HG03159 (cell line): ENCODE data around the gene RPL27A.
A peak's percentile ranks its signal among the peaks of the same experiment; 100 is the strongest.

Experiments
- ATAC-seq: cut with Tn5 transposase; IDR thresholded peaks from one replicate; pipeline ENCODE4 v1.9.1; 2021; ENCODE audit warnings: mild to moderate bottlenecking, moderate library complexity; ENCODE audit not compliant: unreplicated experiment

The RPL27A gene

GRCh38 chr11:8720352-8720751, 37.8 kb downstream of the RPL27A start:
- no peak for ATAC-seq

DNA sequence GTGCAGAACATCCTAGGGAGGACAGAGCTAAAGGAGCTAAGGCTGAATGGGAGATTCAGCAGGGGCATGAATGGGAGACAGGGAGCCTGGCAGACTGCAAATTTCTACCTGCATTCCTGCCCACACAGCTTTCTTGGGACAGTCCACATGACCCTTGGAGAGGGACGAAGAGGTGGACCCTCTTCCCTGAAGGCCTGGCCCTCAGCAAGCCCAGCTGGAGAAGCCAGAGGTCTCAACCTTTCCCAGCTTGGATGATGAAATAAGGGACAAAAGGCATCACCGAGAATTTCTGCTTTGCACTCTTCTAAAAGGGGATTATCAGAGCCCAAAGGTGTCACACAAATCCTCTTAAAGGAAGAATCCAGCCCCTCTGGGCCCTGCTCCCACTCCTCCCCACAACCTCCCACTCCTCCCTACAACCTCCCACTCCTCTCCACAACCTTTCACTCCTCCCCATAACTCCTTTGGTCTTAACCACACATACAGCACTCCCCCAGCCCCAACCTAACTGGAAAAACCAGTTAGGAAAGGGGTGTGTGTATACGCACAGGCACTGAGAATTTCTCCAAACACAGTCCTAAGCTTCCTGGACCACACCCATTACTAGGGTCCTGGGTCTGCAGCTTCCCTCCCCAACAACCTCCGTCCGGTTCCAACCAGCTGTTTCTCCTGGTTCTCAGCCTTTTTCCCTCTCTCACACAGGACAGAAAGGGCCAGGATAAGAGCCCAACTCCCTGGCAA, 38.4 kb downstream of the RPL27A start:
- ATAC-seq: no peak

DNA sequence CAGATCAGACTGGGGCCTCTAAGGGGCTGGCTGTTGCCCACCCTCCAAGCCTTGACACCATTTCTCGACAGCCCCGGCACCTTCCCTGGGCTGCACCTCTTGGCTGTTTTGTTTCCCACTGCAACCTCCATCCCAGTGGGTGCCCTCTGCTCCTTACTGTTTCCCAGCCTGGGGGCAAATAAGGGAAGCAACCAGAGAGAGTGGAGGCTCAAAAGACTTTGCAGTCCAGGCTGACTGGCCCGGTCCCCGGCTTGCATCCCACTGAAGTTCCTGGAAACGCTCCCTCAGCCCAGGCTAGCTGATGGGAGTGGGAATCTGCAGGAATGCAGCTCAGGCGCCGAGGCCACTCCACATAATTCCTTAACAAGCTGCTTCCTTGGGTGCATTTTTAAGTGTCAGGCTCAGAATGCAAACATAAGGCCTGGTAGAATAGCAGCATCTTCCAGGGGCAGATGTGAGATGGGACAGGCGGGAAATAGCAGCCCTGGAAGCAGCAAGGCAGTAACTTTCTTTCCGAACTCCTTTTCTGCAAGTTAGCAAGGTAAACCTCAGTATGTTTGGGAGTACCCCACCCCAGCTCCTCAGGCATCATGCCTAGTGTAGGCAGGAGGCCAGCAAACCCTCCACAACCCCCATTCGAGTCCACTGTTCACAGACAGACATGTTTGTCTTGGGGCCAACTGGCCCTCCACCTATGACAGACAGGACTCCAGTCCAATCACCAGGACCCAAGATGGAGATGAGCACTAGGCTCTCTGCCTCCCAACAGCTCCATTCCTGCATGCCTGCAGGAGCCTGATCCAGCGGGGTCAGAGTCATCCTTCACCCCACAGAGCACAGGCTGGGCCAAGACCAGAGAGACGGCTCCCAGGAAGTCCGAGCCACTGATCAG, 39.3 kb downstream of the RPL27A start:
- no peak for ATAC-seq

GRCh38 chr11:8722809-8723208, 40.2 kb downstream of the RPL27A start:
- no peak for ATAC-seq

GRCh38 chr11:8723711-8724110, 41.1 kb downstream of the RPL27A start:
- no peak for ATAC-seq

DNA sequence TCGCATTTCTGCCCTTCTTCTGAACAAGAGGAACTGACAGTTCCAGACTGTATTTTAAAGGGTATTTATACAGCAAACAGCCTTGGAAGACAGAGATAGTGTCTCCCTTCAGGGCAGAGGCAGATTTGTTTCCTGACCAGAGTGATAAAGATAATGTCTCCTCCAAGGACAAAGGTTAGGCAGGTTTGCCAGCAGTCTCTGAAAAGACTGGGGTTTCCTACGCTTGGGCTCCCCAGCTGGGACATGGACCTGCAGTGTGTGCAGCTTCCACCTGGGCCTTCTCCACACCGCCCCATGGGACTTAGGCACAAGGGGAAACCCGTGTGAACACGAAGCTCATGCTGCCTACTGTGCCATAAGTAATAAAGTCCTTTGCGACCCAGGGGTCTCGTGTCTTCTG, 42.1 kb downstream of the RPL27A start:
- no peak for ATAC-seq

DNA sequence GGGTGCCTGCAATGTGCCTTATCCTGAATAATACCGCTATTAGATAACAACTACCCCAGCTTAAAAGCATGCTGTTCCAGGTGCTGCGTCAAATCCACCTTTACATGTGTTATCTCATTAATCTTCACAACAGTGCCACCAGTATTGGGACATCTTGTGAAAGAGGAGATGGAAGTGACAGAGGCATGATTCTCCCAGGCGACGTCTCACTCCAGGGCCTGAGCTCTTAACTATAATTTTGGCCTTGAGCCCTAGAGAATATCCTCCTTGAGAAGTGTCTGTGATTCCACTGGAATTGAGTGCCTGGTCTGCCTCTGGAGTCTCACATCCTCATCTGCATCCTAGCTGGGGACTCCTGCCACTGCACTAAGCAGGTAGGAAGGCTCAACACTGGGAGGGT, 43.8 kb downstream of the RPL27A start:
- no peak for ATAC-seq

GRCh38 chr11:8728563-8728962, 46.0 kb downstream of the RPL27A start:
- ATAC-seq: no peak

- no peak for ATAC-seq
Measured at GRCh38 chr11:8729067-8729466, 46.5 kb downstream of the RPL27A start.

GRCh38 chr11:8729837-8730696, 47.5 kb downstream of the RPL27A start:
- no peak for ATAC-seq

- no peak for ATAC-seq
Measured at GRCh38 chr11:8730697-8731020, 48.1 kb downstream of the RPL27A start.

DNA sequence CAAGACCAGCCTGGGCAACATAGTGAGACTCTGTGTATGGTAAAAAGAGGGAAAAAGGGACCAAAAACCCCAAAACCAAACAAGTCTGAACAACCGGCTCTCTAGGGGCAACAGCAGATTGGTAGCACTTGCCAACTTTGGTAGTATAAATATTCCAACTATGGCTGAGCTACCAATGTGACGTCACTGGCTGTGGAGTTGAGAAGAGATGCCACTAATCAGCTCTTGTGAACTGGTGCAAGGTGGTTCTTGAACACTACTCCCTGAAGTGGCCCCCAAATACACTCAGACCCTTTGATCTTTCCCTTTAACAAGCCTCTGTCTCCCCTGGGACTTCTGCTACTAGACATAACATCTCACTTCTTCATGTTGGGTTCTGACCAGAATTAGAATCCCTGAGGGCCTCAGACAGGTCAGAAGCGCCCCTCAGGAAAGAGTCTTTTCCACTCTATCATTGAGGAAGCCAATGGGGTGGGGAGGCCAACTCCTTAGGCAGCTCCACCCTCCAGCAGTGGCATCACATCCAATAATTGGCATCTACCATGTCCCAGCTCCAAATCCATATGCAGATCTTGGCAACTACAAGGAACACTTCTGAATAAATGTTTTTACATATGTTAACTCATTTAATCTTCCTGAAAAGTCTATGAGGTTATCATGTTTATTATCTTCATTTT, 49.2 kb downstream of the RPL27A start:
- no peak for ATAC-seq

GRCh38 chr11:8732324-8732670, 49.7 kb downstream of the RPL27A start:
- peak; percentile 87 for ATAC-seq

GRCh38 chr11:8732748-8733241, 50.2 kb downstream of the RPL27A start:
- no peak for ATAC-seq

DNA sequence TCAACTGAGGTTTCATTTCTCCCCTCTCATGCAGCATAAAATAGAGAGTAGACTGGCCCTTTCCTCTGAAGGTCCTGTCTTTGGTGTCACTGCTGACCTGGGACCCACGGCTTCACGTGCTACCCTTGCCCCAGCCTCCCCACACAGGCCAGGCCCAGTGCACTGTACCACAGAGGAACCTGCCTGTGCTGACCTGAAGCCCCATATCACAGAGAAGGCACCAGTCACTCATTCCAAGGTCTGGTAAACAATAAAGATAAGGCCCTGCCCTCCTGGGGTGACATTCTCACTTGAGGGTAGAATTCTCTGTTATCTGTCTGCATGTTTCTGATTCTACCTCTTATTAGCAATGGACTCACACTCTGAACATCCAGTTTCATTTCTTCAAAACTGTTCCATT, 51.3 kb downstream of the RPL27A start:
- ATAC-seq: no peak

DNA sequence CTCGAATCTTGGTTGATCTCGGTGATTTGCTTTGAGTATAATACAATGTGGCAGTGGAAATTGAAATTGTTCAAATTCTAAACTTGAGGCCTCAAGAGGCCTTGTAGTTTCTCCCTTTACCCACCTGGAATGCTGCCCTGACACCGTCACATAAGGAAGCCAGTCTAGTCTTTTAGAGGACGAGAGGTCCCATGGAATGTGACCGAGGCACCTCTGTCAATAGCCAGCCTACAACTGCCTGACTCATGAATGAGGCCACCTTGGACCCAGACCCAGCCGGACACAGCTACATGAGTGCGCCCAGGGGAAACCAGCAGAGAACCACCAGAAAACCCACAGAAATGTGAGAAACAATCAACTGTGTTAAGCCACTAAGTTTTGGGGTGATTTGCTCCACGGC, 52.5 kb downstream of the RPL27A start:
- ATAC-seq: no peak

GRCh38 chr11:8739309-8739793, 56.8 kb downstream of the RPL27A start:
- ATAC-seq: no peak
